WTC11 (cell line): ENCODE measurements around the gene ZNF813. TPM values are rescaled to one million over a fixed set of nuclear protein-coding genes. Genes with fewer than 3 reads are reported as not detected.

Source experiments
- ATAC-seq: fragments of 200-7000 bp; cut with Tn5 transposase; 2 replicates; pipeline ENCODE4 v1.10.0; 2021; ENCODE audit warnings: mild to moderate bottlenecking, moderate library complexity
- CTCF ChIA-PET: fragments of 300-600 bp; sonication (Branson Sonifier 250); formaldehyde crosslinking; loops from one replicate; lab custom pipeline; 2021; ENCODE audit warnings: antibody characterized with exemption; lab: Charles Lee
- POLR2A ChIA-PET: fragments of 350-600 bp; sonication (Branson Sonifier 250); formaldehyde crosslinking; loops from one replicate; lab custom pipeline; 2021; ENCODE audit warnings: antibody characterized with exemption; lab: Charles Lee
- DNase-seq: peaks from one replicate; pipeline ENCODE4 v3.0.0; 2021; ENCODE audit warnings: low spot score
- H3K27ac Mint-ChIP-seq: 2 replicates; pipeline ENCODE4 v1.8.0; 2021; ENCODE audit warnings: mixed read lengths
- H3K27me3 Mint-ChIP-seq: 2 replicates; pipeline ENCODE4 v1.8.0; 2021; ENCODE audit warnings: low read depth, mild to moderate bottlenecking, moderate library complexity, mixed read lengths
- H3K36me3 Mint-ChIP-seq: 2 replicates; pipeline ENCODE4 v1.8.0; 2021; ENCODE audit warnings: mixed read lengths
- H3K4me1 Mint-ChIP-seq: 2 replicates; pipeline ENCODE4 v1.8.0; 2022; ENCODE audit warnings: mixed read lengths
- H3K4me3 Mint-ChIP-seq: 2 replicates; pipeline ENCODE4 v1.8.0; 2021; ENCODE audit warnings: mild to moderate bottlenecking, moderate library complexity, mixed read lengths
- H3K9me3 Mint-ChIP-seq: 2 replicates; pipeline ENCODE4 v1.8.0; 2021; ENCODE audit warnings: mixed read lengths
- CREB1 ChIP-seq: sonication (generic); formaldehyde crosslinking; IDR thresholded peaks from 2 replicates; pipeline ENCODE4 v1.8.0; 2023; ENCODE audit warnings: mild to moderate bottlenecking, missing genetic modification reagents
- CREM ChIP-seq: sonication (generic); formaldehyde crosslinking; IDR thresholded peaks from 2 replicates; pipeline ENCODE4 v1.8.1; 2022; ENCODE audit warnings: mild to moderate bottlenecking, missing genetic modification reagents, moderate library complexity
- ELF4 ChIP-seq: sonication (generic); formaldehyde crosslinking; IDR thresholded peaks from 2 replicates; pipeline ENCODE4 v1.8.1; 2022; ENCODE audit warnings: low read depth, mild to moderate bottlenecking, moderate library complexity, missing genetic modification reagents
- ETV6 ChIP-seq: sonication (generic); formaldehyde crosslinking; IDR thresholded peaks from 2 replicates; pipeline ENCODE4 v1.8.1; 2022; ENCODE audit warnings: mild to moderate bottlenecking, missing genetic modification reagents
- FOXJ3 ChIP-seq: sonication (generic); formaldehyde crosslinking; IDR thresholded peaks from 2 replicates; pipeline ENCODE4 v1.9.0; 2021; ENCODE audit warnings: missing genetic modification reagents, mild to moderate bottlenecking, borderline replicate concordance
- FOXK1 ChIP-seq: sonication (generic); formaldehyde crosslinking; IDR thresholded peaks from 2 replicates; pipeline ENCODE4 v1.8.0; 2022; ENCODE audit warnings: mild to moderate bottlenecking, moderate library complexity, missing genetic modification reagents
- GABPB1 ChIP-seq: sonication (generic); formaldehyde crosslinking; IDR thresholded peaks from 2 replicates; pipeline ENCODE4 v1.8.1; 2023; ENCODE audit warnings: mild to moderate bottlenecking, missing genetic modification reagents
- GRHL2 ChIP-seq: fragments of 250-450 bp; sonication (Bioruptor Pico); IDR thresholded peaks from 2 replicates; pipeline ENCODE4 v1.8.0; 2022; ENCODE audit warnings: mild to moderate bottlenecking, moderate library complexity; ENCODE audit not compliant: insufficient replicate concordance, severe bottlenecking
- IRF2 ChIP-seq: sonication (generic); formaldehyde crosslinking; IDR thresholded peaks from 2 replicates; pipeline ENCODE4 v1.8.0; 2022; ENCODE audit warnings: low read depth, missing genetic modification reagents, borderline replicate concordance
- NFATC4 ChIP-seq: fragments of 250-450 bp; sonication (Bioruptor Pico); IDR thresholded peaks from 2 replicates; pipeline ENCODE4 v1.9.0; 2021; ENCODE audit warnings: mild to moderate bottlenecking
- NR2C2 ChIP-seq: sonication (generic); formaldehyde crosslinking; IDR thresholded peaks from 2 replicates; pipeline ENCODE4 v1.8.0; 2022; ENCODE audit warnings: mild to moderate bottlenecking, missing genetic modification reagents
- PRRX2 ChIP-seq: fragments of 250-450 bp; sonication (Bioruptor Pico); IDR thresholded peaks from 2 replicates; pipeline ENCODE4 v1.8.0; 2021; ENCODE audit warnings: mild to moderate bottlenecking
- SMAD4 ChIP-seq: sonication (generic); formaldehyde crosslinking; IDR thresholded peaks from 2 replicates; pipeline ENCODE4 v1.8.0; 2022; ENCODE audit warnings: mild to moderate bottlenecking, missing genetic modification reagents
- ZBTB21 ChIP-seq: sonication (generic); formaldehyde crosslinking; IDR thresholded peaks from 2 replicates; pipeline ENCODE4 v1.8.1; 2023; ENCODE audit warnings: mild to moderate bottlenecking, missing genetic modification reagents, borderline replicate concordance
- ZNF121 ChIP-seq: sonication (generic); formaldehyde crosslinking; IDR thresholded peaks from 2 replicates; pipeline ENCODE4 v1.8.0; 2023; ENCODE audit warnings: missing genetic modification reagents
- ZNF219 ChIP-seq: sonication (generic); formaldehyde crosslinking; IDR thresholded peaks from 2 replicates; pipeline ENCODE4 v1.8.0; 2023; ENCODE audit warnings: missing genetic modification reagents, mild to moderate bottlenecking, borderline replicate concordance
- total RNA-seq: library from RNA; stranded (reverse); gene quantifications from 3 replicates; pipeline ENCODE4 v1.2.3, GENCODE V29; 2021
- TF ChIP-seq, protein P1 (sequence below): fragments of 250-450 bp; sonication (Bioruptor Pico); IDR thresholded peaks from 2 replicates; pipeline ENCODE4 v1.9.0; 2021; ENCODE audit warnings: mild to moderate bottlenecking, borderline replicate concordance
- TF ChIP-seq, protein P2 (sequence below): sonication (generic); formaldehyde crosslinking; conservative IDR thresholded peaks from 2 replicates; pipeline ENCODE4 v1.8.1; 2022; ENCODE audit warnings: mild to moderate bottlenecking, missing genetic modification reagents
- TF ChIP-seq, protein P3 (sequence below): sonication (generic); formaldehyde crosslinking; IDR thresholded peaks from 2 replicates; pipeline ENCODE4 v1.8.0; 2022; ENCODE audit warnings: mild to moderate bottlenecking, missing genetic modification reagents
- TF ChIP-seq, protein P4 (sequence below): sonication (generic); formaldehyde crosslinking; IDR thresholded peaks from 2 replicates; pipeline ENCODE4 v1.8.1; 2023; ENCODE audit warnings: mild to moderate bottlenecking, missing genetic modification reagents, moderate library complexity

The ZNF813 gene
- total RNA-seq, 1 experiment from 2014 or later: 17.5 TPM

DNA sequence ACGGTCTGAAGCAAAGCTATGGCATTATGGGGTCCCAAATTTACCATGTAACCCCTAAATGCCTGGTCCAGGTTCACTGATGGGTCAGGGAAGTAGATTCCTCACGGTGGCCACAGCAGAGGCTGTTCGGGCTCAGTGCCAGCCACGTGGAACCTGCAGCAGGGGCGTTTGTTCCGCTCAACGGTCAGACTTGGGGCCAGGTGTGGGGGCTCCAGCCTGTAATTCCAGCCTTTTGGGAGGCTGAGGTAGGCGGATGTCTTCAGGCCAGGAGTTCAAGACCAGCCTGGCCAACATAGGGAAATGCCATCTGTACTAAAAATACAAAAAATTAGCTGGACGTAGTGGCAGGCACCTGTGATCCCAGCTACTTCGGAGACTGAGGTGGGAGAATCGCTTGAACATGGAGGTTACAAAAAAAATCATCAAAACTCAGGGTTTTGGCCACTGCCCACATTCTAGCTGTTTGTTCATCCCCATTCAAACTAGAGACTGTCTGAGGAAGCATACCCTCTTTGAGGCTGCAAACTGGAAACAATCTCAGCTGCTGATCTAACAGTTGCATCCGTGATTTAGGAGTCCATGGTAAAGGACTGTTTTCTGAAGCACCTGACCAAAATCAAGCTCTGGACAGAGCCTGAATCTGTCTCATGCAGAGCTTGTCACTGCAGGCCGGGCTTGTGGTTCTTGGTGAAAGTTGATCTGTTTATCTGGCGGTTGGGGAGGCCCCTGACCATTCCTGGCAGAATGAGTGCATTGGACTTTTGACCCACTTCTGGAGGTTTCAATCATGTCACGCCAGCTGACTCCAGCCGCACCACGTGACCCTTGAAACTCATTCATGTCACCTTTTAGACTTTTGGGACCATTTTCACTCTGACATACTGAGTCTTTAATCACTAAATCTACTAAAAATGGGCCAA lies 40.2 kb downstream of the ZNF813 start:
- TF ChIP-seq SMAD4 (CRISPR knock-in tag): no peak
- no peak for TF ChIP-seq FOXJ3
- TF ChIP-seq, protein P1, sequence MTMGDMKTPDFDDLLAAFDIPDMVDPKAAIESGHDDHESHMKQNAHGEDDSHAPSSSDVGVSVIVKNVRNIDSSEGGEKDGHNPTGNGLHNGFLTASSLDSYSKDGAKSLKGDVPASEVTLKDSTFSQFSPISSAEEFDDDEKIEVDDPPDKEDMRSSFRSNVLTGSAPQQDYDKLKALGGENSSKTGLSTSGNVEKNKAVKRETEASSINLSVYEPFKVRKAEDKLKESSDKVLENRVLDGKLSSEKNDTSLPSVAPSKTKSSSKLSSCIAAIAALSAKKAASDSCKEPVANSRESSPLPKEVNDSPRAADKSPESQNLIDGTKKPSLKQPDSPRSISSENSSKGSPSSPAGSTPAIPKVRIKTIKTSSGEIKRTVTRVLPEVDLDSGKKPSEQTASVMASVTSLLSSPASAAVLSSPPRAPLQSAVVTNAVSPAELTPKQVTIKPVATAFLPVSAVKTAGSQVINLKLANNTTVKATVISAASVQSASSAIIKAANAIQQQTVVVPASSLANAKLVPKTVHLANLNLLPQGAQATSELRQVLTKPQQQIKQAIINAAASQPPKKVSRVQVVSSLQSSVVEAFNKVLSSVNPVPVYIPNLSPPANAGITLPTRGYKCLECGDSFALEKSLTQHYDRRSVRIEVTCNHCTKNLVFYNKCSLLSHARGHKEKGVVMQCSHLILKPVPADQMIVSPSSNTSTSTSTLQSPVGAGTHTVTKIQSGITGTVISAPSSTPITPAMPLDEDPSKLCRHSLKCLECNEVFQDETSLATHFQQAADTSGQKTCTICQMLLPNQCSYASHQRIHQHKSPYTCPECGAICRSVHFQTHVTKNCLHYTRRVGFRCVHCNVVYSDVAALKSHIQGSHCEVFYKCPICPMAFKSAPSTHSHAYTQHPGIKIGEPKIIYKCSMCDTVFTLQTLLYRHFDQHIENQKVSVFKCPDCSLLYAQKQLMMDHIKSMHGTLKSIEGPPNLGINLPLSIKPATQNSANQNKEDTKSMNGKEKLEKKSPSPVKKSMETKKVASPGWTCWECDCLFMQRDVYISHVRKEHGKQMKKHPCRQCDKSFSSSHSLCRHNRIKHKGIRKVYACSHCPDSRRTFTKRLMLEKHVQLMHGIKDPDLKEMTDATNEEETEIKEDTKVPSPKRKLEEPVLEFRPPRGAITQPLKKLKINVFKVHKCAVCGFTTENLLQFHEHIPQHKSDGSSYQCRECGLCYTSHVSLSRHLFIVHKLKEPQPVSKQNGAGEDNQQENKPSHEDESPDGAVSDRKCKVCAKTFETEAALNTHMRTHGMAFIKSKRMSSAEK (CRISPR knock-in tag): no peak
- TF ChIP-seq ETV6 (CRISPR knock-in tag): no peak
- TF ChIP-seq GRHL2 (CRISPR knock-in tag): no peak
- no peak for TF ChIP-seq NR2C2 (CRISPR knock-in tag)
- TF ChIP-seq, protein P2, sequence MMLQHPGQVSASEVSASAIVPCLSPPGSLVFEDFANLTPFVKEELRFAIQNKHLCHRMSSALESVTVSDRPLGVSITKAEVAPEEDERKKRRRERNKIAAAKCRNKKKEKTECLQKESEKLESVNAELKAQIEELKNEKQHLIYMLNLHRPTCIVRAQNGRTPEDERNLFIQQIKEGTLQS (CRISPR knock-in tag): no peak
- no peak for TF ChIP-seq NFATC4 (CRISPR knock-in tag)
- no peak for TF ChIP-seq GABPB1 (CRISPR knock-in tag)
- no peak for TF ChIP-seq FOXK1 (CRISPR knock-in tag)
- TF ChIP-seq, protein P3, sequence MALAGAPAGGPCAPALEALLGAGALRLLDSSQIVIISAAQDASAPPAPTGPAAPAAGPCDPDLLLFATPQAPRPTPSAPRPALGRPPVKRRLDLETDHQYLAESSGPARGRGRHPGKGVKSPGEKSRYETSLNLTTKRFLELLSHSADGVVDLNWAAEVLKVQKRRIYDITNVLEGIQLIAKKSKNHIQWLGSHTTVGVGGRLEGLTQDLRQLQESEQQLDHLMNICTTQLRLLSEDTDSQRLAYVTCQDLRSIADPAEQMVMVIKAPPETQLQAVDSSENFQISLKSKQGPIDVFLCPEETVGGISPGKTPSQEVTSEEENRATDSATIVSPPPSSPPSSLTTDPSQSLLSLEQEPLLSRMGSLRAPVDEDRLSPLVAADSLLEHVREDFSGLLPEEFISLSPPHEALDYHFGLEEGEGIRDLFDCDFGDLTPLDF (CRISPR knock-in tag): no peak
- TF ChIP-seq ZNF219 (CRISPR knock-in tag): no peak
- TF ChIP-seq IRF2 (CRISPR knock-in tag): no peak
- no peak for TF ChIP-seq ZBTB21 (CRISPR knock-in tag)
- TF ChIP-seq ZNF121 (CRISPR knock-in tag): no peak
- TF ChIP-seq CREM (CRISPR knock-in tag): no peak
- TF ChIP-seq, protein P4, sequence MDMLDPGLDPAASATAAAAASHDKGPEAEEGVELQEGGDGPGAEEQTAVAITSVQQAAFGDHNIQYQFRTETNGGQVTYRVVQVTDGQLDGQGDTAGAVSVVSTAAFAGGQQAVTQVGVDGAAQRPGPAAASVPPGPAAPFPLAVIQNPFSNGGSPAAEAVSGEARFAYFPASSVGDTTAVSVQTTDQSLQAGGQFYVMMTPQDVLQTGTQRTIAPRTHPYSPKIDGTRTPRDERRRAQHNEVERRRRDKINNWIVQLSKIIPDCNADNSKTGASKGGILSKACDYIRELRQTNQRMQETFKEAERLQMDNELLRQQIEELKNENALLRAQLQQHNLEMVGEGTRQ: no peak
- TF ChIP-seq PRRX2 (CRISPR knock-in tag): no peak
- no peak for TF ChIP-seq ELF4 (CRISPR knock-in tag)
- TF ChIP-seq CREB1 (CRISPR knock-in tag): no peak
- no peaks in the 10 kb centered on the region for H3K27me3 Mint-ChIP-seq
- H3K36me3 Mint-ChIP-seq: no peaks in the 10 kb centered on the region
- DNase-seq: no peak
- H3K4me3 Mint-ChIP-seq: no peak overlapping the region
- peaks cover 29% of the 10 kb centered on the region for H3K4me1 Mint-ChIP-seq
- no peak for ATAC-seq
- H3K9me3 Mint-ChIP-seq: no peaks in the 10 kb centered on the region
- POLR2A ChIA-PET: no interaction called here
- H3K27ac Mint-ChIP-seq: no peak overlapping the region
- CTCF ChIA-PET: interaction anchor here (0.8 to 1.9 kb wide), 2 partner anchors 83 to 84 kb away, joined by 3 to 7 read pairs; no protein-coding TSS in a partner anchor
